Measurements from ENCODE around the gene HARBI1.

DNA sequence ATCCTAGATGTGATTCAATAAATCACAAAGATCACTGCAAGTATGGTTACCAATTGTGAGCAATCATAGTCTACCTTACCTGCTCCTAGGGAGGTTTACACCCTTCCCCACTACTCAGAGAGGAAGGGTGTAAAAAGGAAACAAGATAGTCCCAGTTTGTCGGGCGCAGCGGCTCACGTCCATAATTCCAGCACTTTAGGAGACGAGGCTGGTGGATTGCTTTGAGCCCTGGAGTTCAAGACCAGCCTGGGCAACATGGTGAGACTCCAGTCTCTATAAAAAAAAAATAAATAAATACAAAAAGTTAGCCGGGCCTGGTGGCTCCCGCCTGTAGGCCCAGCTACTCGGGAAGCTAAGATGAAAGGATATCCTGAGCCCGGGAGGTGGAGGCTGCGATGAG, 22.2 kb downstream of the HARBI1 start:
- TF ChIP-seq, protein P1, sequence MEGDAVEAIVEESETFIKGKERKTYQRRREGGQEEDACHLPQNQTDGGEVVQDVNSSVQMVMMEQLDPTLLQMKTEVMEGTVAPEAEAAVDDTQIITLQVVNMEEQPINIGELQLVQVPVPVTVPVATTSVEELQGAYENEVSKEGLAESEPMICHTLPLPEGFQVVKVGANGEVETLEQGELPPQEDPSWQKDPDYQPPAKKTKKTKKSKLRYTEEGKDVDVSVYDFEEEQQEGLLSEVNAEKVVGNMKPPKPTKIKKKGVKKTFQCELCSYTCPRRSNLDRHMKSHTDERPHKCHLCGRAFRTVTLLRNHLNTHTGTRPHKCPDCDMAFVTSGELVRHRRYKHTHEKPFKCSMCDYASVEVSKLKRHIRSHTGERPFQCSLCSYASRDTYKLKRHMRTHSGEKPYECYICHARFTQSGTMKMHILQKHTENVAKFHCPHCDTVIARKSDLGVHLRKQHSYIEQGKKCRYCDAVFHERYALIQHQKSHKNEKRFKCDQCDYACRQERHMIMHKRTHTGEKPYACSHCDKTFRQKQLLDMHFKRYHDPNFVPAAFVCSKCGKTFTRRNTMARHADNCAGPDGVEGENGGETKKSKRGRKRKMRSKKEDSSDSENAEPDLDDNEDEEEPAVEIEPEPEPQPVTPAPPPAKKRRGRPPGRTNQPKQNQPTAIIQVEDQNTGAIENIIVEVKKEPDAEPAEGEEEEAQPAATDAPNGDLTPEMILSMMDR (conservative IDR thresholded peaks at IDR 0.05 in 1 of 2, IDR thresholded peaks at IDR 0.05 in 1 of 2; ENCODE audit: low read depth in 1 of 2, low read length in 2 of 2): no peak
- TF ChIP-seq EZH2 (IDR thresholded peaks at IDR 0.05; ENCODE audit: low read length, missing control alignments): no peak
